ENCODE results near the gene HEXA. TPM values are rescaled to one million over a fixed set of nuclear protein-coding genes. Genes with fewer than 3 reads are reported as not detected.

The HEXA gene
- total and polyA plus RNA-seq, 9 of the 15 experiments (the other 6 are each of a cell fraction or from before 2014, with no cell fraction given): 22.2 to 136 (median 68.9) TPM

DNA sequence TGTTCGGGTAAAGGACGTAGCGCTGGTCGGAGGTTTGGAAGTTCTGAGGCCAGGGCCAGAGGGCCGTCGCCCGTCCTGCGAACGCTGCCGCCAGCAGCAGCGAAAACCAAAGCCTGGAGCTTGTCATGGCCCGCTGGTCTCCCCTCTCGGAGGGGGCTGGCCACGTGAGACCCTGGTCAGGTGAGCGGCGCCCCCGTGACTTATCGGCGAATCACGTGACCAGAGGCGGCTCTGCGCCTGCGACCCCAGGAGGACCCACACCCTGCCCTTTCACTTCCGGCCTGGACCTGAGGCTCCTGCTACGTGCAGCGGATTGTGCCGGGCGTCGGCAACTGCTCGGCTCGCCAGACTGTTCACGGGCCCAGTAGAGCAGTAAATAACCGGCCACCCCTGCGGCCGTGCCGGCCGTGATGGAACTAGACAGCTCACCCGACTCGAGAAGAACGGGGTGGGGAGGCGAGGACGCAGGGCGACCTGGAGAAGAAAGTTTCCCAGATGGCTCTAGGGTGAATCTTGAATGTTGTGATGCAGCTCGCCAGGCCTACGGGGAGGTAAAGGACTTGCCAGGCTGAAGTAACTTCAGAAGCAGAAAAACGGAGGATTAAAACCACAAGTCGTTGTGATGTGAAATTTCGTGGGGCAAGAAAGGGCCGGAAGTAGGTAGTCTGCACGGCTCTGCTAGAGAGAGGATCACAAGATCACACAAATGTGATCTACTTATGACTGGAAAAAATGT, at the start of gene HEXA (continued):
- no peak for TF ChIP-seq ZNF253 (CRISPR knock-in tag; conservative IDR thresholded peaks at IDR 0.05)
- TF ChIP-seq DNMT1 (IDR thresholded peaks at IDR 0.05): no peak
- no peak for TF ChIP-seq MYNN (IDR thresholded peaks at IDR 0.05)
- no peak for TF ChIP-seq MYNN (CRISPR knock-in tag; IDR thresholded peaks at IDR 0.05)
- TF ChIP-seq SUPT5H (IDR thresholded peaks at IDR 0.05): peak; percentile 84
- TF ChIP-seq TEAD1 (CRISPR knock-in tag; IDR thresholded peaks at IDR 0.05): peak; percentile 25 to 86; a peak in 3 of 4 replicates
- TF ChIP-seq UBTF (IDR thresholded peaks at IDR 0.05; ENCODE audit: borderline replicate concordance in 1 of 2, low read depth in 2 of 2, low read length in 2 of 2): peak; percentile 44 to 84; a peak in 2 of 4 replicates
- TF ChIP-seq ZSCAN29 (IDR thresholded peaks at IDR 0.05): no peak
- no peak for TF ChIP-seq GATA2 (CRISPR knock-in tag; IDR thresholded peaks at IDR 0.05)
- no peak for TF ChIP-seq ATF1 (CRISPR knock-in tag; IDR thresholded peaks at IDR 0.05)
- TF ChIP-seq ATF1 (tag; IDR thresholded peaks at IDR 0.05): peak; percentile 76
- TF ChIP-seq ZNF584 (CRISPR knock-in tag; IDR thresholded peaks at IDR 0.05; ENCODE audit: low read depth): no peak
- TF ChIP-seq, protein P1, sequence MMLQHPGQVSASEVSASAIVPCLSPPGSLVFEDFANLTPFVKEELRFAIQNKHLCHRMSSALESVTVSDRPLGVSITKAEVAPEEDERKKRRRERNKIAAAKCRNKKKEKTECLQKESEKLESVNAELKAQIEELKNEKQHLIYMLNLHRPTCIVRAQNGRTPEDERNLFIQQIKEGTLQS (IDR thresholded peaks at IDR 0.05): peak; percentile 50; the same call in 1 of the 2 replicates
- TF ChIP-seq, protein P1 (CRISPR knock-in tag; conservative IDR thresholded peaks at IDR 0.05): no peak
- TF ChIP-seq ID3 (CRISPR knock-in tag; IDR thresholded peaks at IDR 0.05): no peak
- TF ChIP-seq ID3 (tag; IDR thresholded peaks at IDR 0.05): peak; percentile 85
- TF ChIP-seq U2AF1 (optimal IDR thresholded peaks at IDR 0.05; ENCODE audit: low read depth, low read length): no peak
- no peak for TF ChIP-seq ARID2 (IDR thresholded peaks at IDR 0.05)
- no peak for TF ChIP-seq KDM1A (IDR thresholded peaks at IDR 0.05)
- no peak for TF ChIP-seq THRB (CRISPR knock-in tag; conservative IDR thresholded peaks at IDR 0.05)
- TF ChIP-seq E2F6 (IDR thresholded peaks at IDR 0.05; ENCODE audit: borderline replicate concordance in 1 of 2, extremely low read depth in 1 of 2, insufficient read depth in 1 of 2, insufficient read length in 1 of 2, low read depth in 1 of 2, low read length in 1 of 2, poor library complexity in 1 of 2, severe bottlenecking in 1 of 2): peak; percentile 84 to 92
- peak; percentile 87 for TF ChIP-seq TAF1 (IDR thresholded peaks at IDR 0.05; ENCODE audit: control insufficient read depth, extremely low read depth, insufficient read depth, low read length, severe bottlenecking)
- no peak for TF ChIP-seq PPARD (CRISPR knock-in tag; IDR thresholded peaks at IDR 0.05)
